NCI-H2171 (cell line): ENCODE results near the gene GARIN1A.
A peak's percentile ranks its signal among the peaks of the same experiment; 100 is the strongest.
"Not testable (repeated sequence)": the region's sequence is repeated elsewhere in the genome, so short reads cannot be mapped to it uniquely, and the experiment has no call there.

ENCODE experiments used
- DNase-seq: peaks from one replicate; lab custom pipeline; 2025; lab: John Stamatoyannopoulos, UW

Gene GARIN1A

DNA sequence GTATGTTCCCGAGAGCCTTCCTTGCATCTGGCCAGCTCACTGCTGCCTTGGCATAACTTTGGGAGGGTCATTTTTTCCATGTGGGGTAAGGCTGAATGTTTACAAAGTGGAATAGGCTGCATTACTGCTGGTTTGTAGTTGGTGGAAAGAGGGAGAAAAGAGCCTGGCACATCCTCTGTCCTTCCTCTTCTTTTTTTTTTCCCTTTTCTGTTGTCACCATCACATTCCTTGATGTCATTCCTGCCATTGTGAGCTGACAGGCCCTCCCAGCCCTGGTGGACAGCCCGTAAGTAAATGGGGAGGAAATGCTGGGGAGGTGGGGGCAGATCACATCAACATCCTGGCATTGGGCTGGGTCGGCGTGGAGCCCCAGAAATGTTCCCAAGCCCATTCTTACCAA lies at the start of gene GARIN1A:
Gene GARIN1A (plus strand): TSS at position 301 of the 400 bp plus-strand sequence. CDS start 106 bp downstream, outside the sequence.
- no peak for DNase-seq

DNA sequence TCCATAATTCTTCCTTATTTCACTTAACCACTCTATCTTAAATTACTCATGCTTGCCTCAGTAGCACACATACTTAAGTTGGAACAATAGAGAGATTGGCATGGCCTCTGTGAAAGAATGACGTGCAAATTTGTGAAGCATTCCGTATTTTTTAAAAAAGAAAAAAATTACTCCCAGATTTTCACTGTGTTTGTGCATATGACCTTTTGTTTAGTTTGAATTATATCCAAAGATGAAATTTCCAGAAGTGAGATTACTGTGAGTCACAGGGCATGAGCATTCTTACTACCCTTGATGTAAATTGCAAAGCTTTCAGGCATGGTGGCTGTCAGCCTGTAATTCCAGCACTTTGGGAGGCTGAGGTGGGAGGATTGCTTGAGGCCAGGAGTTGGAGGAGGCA lies 45.0 kb upstream of the GARIN1A start:
- not testable (repeated sequence) for DNase-seq

DNA sequence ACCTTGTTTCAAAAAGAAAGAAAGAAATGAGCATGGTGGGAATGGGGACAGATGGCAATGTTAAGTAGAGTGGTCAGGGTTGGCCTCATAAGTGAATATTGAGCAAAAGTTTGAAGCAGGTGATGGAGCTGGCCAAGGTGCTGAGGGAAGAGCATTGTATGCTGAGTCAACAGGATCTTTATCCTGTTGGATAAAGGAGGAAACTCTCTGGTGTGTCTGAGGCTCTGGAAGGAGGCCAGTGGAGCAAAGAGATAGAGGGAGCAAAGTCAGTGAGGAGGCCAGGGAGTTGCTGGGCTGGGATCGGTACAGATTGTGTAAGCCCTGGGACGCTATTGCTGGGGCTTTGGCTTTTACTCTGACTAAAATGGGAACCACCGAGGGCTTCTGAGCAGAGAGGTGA lies 38.2 kb upstream of the GARIN1A start:
- DNase-seq: not testable (repeated sequence)

DNA sequence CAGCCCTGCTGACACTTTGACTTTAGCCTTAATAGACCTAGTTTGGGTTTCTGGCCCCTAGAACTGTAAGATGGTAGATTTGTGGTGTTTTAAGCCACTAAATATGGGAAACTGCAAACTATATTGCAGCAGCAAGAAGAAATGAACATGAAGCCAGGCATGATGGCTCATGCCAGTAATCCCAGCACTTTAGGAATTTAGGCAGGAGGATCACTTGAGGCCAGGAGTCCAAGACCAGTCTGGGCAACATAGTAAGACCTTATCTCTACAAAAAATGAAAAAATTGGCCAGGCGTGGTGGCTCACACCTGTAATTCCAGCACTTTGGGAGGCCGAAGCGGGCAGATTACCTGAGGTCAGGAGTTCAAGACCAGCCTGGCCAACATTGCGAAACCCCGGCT lies 26.9 kb upstream of the GARIN1A start:
- DNase-seq: not testable (repeated sequence)

DNA sequence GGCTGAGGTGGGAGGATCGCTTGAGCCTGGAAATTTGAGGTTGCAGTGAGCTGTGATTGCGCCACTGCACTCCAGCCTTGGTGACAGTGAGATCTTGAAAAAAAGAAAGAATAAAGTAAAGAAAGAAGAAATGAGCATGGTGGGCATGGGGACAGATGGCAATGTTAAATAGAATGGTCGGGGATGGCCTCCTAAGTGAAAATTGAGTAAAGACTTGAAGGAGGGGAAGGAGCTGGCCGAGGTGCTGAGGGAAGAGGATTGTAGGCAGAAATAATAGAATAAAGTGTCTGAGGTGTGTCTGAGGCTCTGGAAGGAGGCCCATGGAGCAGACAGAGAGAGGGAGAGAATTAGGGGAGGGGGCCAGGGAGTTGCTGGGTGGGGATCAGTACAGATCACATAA lies 26.2 kb upstream of the GARIN1A start:
- DNase-seq: not testable (repeated sequence)

DNA sequence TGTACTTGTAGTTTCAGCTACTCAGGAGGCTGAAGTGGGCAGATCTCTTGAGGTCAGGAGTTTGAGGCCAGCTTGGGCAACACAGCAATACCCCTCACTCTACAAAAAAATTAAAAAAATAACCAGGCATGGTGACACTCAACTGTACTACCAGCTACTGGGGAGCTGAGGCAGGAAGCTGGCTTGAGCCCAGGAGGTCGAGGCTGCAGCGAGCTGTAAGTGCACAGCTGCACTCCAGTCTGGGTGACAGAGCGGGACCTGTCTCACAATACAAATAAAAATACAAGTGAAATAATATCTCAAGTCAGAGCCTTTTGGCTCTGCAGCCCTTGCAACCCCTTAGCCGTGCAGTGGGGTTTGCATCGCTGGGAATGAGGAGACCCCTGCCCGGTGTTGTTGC lies 25.2 kb upstream of the GARIN1A start:
- not testable (repeated sequence) for DNase-seq

DNA sequence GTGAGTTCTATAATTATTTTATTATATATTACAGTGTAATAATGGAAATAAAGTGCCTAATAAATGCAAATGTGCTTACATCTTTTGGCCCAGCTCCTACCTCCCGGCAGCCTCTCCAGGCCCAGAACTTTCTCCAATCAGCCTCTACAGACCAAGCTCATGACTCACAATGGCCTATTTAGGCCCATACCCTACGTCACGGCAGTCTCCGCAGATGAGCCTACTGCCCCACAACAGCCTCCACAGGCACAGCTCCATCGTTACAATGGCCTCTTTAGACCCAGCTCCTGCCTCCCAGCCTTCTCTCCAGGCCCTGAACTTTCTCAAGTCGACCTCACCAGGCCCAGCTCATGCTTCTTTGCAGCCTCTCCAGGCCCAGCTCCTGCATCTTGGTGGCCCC lies 21.0 kb upstream of the GARIN1A start:
- not testable (repeated sequence) for DNase-seq

DNA sequence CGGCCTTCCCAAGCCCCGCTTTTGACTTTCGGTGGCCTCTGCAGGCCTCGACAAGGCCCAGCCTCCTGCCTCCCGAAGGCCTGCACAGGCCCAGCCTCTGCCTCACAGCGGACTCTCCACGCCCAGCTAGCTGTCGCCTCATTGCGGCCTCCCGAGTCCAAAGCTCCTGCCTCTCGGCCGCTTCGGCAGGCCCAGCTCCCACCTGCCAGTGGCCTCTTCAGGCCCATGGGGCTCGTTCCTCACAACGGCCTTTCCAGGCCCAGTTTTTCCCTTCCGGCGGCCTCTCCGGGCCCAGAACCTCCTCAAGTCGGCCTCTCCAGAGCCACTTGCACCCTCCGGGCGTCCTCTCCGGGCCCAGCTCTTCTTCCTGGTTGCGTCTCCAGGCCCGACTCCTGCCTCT lies 19.5 kb upstream of the GARIN1A start:
- not testable (repeated sequence) for DNase-seq

DNA sequence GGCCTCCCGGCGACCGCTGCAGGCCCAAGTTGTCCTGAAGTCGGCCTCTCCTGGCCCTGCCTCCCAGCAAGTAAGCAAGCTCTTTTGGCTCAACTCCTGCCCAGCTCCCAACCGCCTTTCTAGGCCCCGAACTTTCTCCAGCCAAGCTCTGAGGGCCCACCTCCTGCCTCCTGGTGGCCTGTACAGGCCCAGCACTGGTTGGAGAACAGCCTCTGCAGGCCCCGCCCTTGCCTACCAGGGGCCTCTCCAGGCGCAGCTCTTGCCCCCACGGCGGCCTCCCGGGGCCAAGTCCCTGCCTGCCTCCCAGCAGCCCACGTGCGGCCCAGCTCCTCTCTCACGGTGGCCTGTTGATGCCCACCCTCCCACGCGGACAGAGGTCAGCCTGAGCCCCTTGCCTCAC lies 18.9 kb upstream of the GARIN1A start:
- DNase-seq: not testable (repeated sequence)

DNA sequence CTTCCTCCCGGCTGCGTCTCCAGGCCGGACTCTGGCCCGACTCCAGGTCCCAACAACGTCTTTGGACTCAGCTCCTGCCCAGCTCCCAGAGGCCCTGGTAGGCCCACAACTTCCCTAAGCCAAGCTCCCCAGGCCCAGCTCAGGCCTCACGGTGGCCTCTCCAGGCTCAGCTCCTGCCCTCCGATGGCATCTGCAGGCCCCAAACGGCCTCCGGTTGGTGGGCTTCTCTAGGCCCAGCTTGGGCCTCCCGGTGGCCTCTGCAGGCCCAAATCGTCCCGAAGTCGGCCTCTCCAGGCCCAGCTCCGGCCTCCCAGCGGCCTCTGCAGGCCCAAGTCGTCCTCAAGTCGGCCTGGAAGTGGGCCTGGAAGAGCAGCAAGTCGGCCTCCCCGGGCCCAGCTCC lies 18.0 kb upstream of the GARIN1A start:
- not testable (repeated sequence) for DNase-seq

DNA sequence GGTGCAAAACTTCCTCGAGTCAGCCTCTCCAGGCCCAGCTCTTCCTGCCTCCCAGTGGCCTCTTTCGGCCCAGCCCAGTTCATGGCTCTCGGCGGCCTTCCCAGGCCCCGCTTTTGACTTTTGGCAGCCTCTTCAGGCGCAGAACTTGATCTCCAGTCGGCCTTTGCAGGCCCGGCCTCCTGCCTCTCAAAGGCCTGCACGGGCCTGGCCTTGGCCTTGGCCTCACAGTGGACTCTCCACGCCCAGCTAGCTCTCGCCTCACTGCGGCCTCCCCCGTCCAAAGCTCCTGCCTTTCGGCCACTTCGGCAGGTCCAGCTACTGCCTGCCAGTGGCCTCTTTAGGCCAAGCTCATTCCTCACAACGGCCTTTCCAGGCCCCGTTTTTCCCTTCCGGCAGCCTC lies 17.6 kb upstream of the GARIN1A start:
- DNase-seq: not testable (repeated sequence)

DNA sequence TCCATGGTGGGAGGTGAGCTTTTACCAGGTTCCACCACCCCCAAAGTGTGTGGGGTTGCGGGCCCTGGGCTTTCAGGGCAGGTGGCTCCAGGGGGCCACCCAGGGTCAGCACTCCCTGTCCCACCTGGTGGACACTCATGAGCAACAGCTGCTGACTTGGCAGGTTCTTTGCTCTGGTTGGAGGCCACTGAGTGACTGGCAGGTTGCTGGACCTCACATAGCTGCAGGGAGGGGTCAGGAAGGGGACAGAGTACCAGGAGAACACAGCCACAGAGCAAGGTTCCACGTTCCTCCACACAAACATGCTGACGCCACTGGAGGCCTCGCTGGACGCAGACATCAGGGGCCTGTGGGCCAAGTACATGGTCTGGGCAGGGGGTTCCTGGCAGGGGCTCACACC lies 13.7 kb upstream of the GARIN1A start:
- not testable (repeated sequence) for DNase-seq

DNA sequence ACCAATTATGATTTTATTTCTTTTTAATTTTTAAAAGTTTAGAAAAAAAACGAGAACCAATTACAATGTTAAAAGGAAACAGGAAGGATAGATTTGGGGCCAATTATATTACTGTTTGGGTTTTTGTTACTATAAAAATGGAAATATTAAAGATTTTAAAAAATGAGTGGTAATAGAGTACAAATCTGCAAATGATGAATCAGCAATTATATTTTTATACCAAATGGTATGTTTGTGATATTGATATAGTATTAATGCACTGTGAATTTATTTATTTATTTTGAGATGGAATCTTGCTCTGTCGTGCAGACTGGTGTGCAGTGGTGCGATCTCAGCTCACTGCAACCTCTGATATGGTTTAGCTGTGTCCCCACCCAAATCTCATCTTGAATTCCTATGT lies 11.5 kb upstream of the GARIN1A start:
- no peak for DNase-seq

DNA sequence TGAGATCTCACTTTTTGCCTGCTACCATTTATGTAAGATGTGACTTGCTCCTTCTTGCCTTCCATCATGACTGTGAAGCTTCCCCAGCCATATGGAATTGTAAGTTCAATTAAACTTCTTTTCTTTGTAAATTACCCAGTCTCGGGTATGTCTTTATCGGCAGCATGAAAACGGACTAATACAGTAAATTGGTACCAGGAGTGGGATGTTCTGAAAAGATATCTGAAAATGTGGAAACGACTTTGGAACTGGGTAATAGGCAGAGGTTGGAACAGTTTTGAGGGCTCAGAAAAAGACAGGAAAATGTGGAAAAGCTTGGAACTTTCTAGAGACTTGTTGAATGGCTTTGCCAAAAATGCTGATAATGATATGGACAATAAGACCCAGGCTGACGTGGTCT lies 10.6 kb upstream of the GARIN1A start:
- DNase-seq: no peak

DNA sequence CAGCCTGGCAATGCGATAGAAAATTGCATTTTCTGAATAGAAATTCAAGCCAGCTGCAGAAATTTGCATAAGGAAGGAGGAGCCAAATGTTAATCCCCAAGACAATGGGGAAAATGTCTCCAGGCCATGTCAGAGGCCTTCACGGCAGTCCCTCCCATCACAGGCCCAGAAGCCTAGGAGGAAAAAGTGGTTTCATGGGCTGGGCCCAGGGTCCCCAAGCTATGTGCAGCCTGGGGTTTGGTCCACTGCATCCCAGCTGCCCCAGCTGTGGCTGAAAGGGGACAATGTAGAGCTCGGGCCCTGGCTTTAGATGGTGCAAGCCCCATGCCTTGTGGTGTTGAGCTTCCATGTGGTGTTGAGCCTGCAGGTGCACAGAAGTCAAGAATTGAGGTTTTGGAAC lies 10.0 kb upstream of the GARIN1A start:
- no peak for DNase-seq

DNA sequence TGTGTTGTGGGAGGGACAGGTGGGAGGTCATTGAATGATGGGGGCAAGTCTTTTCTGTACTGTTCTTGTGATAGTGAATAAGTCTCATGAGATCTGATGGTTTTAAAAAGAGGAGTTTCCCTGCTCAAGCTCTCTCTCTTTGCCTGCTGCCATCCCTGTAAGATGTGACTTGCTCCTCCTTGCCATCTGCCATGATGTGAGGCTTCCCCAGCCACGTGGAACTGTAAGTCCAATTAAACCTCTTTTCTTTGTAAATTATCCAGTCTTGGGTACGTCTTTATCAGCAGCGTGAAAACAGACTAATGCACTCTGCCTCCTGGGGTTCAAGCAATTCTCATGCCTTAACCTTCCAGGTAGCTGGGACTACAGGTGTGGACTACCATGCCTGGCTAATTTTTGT lies 8.9 kb upstream of the GARIN1A start:
- not testable (repeated sequence) for DNase-seq

DNA sequence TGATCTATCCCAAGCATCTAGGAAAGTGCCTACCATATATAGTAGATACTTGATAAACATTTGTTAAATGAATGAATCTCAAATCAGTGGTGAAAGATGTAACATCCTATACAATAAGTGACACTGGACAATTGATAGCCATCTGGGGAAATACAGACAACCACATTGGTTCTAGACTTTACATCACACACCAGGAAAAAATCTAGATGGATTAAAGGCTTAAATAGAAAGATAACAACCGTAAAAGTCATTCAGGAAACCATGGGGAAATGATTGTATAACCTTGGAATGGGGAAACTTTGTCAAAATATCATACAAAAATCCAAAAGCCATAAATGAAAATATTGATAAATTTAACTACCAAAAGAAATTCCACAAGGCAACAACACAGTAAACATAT lies 7.0 kb upstream of the GARIN1A start:
- DNase-seq: no peak

DNA sequence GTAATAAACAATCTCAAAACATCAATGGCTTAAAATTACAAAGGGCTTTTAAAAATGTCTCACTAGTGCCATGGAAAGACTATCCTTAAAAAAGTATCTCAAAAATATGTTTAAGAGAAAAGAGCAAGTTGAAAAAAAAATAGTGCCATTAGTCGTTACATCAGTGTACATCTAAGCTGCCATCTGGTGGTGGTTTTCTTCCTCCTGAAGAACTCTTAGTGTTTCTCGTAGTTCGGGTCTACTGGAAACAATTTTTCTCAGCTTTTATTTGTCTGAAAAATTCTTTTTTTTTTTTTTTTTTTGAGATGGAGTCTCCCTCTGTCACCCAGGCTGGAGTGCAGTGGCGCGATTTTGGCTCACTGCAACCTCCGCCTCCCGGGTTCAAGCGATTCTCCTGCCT lies 5.9 kb upstream of the GARIN1A start:
- peak; percentile 29 for DNase-seq

DNA sequence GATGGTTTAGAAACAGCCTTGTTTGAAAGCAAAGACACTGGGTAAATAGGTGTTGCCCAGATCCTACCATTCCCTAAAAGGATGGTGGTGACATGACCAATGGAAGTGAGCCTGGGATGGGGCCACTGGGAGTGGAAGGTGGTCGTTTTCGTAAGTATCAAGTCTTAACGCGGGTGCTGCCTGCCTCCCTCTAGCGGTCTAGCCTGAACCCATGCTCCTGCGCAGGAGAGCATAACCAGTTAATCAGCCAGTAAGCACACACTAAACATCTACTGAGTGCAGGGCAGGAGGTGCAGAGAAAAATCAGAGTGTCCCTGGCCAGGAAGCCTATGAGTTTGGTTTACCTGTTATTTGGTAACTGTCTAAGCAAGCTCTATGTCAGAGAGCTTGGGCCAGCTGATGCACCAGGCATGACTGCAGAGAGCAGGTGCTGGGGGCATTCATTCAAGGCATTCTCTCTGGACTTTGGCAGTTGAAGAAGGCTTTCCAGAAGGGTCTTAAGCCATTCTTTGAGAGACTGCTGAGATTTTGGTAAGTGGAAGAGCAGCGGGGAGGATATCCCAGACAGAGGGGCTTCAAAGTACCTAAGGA lies 930 bp downstream of the GARIN1A start:
- DNase-seq: no peak

DNA sequence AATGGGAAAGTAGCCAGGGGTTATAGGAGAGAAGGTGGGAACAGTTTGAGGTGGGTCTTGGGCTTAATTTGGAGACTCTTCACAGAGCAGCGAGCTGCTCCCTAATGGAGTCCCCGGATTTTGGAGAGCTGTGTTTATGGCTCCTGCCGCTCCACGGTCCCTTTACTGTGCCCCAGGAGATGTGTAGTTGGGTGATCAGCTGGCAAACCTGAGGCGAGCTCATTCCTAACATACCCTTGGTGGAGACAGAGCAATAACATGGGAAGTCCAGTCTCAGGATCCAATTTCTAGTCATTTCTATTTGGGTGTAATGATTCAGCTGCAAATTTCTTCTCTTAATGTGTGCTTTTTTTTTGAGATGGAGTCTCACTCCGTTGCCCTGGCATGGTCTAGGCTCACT lies 1.5 kb downstream of the GARIN1A start:
- DNase-seq: no peak

DNA sequence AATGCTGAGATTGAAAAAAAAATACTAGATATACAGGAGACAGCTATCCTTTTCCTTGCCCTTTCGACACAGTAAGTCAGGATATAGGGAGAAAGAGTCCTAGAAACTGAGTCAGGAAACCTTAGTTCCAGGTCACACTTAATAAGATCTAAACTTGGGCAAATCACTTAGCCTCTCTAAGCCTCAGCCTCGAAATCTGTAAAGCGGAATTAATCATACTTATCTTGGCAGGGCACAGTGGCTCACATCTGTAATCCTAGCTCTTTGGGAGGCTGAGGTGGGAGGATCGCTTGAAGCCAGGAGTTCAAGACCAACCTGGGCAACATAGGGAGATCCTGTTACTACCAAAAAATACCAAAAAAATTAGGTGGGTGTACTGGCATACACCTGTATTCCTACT lies 4.6 kb downstream of the GARIN1A start:
- no peak for DNase-seq

DNA sequence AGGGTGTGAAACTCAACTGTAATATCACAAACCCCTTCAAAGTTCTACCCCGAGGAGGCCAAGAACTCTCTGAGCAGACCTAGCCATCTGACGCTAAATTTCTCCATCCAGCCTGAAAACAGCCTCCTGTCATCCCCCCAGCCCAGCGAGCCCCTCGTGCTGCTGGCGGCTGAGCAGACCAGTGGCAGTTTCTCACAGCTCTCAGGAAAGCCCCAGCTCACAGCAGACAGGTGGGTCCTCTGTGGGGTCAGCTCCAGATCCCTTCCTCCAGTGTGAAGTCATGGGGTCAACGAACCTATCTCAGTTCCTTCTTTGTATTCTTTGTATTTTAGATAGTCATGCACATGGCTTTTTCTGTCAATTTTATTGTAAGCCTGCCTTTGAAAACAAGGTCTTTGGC lies 7.8 kb downstream of the GARIN1A start:
- no peak for DNase-seq

DNA sequence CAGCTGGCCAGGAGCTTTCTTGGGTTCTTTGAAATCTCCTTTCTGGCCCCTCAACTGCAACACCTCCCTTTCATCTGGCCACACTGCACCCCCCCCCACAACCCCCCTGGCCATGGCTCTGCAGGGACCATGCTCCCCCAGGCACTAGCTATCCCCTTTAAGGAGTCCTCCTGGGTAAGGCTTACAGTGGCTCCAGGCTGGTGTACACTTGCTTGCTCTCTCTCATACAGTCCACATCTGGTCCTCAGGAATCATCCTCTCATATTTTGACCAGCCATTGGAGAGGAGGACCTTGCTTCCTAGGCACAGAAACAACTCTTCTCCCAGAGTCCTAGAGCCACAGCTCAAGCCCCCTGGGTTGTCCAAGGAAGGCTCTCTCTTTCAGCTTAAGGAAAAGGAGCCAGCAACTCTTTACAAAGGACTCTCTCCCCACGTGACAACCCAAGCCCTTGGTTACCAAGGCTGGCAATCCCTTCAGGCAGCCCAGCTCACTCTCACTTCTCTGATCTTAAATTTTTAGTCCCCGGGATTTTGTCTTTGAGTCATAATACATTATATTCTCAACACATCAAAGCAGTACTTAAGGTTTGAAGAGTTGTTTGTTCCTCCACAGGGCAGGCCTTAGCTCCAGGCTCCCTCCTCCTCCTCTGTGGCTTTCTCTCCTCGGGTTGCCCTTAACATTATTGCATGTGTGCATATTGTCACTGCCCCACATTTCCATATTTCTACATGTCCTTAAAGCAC lies 9.9 kb downstream of the GARIN1A start:
- no peak for DNase-seq

DNA sequence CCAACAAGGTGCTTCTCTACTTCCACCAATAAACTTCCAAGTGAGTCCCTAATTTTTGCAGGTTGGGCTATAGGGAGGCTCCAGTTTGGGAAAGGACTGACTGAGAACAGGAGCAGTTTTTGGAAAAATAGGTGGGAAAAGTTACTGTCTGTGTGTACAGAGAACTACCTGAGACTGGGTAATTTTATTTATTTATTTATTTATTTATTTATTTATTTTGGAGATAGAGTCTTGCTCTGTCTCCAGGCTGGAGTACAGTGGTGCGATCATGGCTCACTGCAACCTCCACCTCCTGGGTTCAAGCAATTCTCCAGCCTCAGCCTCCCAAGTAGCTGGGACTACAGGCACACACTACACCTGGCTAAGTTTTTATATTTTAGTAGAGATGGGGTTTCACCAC lies 11.2 kb downstream of the GARIN1A start:
- DNase-seq: not testable (repeated sequence)
